VCaP (cell line): ENCODE data around the gene FAM98A.

Experiments
- H3K27ac ChIP-seq: fragments of 450-650 bp; 2 replicates; pipeline ENCODE4 v1.5.1; 2017
- CTCF ChIP-seq: fragments of 450-650 bp; conservative IDR thresholded peaks from 2 replicates; pipeline ENCODE4 v1.5.1; 2017; ENCODE audit warnings: mild to moderate bottlenecking, moderate library complexity

FAM98A gene

DNA sequence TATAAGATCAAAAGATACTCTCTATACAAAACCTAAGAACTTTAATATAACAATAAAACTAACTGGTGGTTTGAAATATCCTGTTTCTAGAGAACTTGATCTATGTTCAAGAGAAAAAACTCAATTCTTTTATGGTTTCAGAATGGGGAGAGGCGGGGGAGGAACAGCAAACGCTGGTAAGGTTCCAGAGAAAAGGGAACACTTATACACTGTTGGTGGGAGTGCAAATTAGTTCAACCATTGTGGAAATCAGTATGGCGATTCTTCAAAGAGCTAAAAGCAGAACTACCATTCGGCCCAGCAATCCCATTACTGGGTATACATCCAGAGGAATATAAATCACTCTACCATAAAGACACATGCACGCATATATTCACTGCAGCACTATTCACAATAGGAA is 17.2 kb downstream of the FAM98A start:
- H3K27ac ChIP-seq = no peak overlapping the region
- no peak for TF ChIP-seq CTCF

- H3K27ac ChIP-seq = no peak overlapping the region
- no peak for TF ChIP-seq CTCF
Observed at GRCh38 chr2:33579227-33579626, 19.9 kb downstream of the FAM98A start.

GRCh38 chr2:33577668-33578067 is 21.4 kb downstream of the FAM98A start:
- no peak overlapping the region for H3K27ac ChIP-seq
- no peak for TF ChIP-seq CTCF

GRCh38 chr2:33577084-33577483 is 22.0 kb downstream of the FAM98A start:
- no peak overlapping the region for H3K27ac ChIP-seq
- no peak for TF ChIP-seq CTCF

- no peak for TF ChIP-seq CTCF
- H3K27ac ChIP-seq = no peak overlapping the region
Observed at GRCh38 chr2:33573657-33574056, 25.4 kb downstream of the FAM98A start.

- no peak for TF ChIP-seq CTCF
- no peak overlapping the region for H3K27ac ChIP-seq
Observed at GRCh38 chr2:33570681-33571080, 28.4 kb downstream of the FAM98A start.

DNA sequence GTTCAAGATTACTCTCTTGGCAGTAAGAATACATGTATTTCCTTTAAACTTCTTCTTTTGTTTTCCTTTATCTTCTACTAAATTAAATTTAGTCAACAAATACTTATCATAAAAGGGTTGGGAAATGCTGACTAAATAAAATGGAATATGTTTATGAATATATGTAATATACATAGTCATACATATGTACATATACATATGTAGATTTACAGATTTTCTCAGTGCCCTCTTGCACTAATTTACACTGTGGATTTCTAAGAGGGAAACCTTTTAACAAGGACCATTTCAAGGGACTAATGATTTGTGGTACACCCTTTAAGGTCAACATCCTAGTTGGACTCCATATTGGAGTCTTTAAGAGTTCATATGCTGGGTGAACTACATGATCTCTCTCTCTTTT is 37.2 kb downstream of the FAM98A start:
- no peak for TF ChIP-seq CTCF
- H3K27ac ChIP-seq = no peak overlapping the region

- H3K27ac ChIP-seq = no peak overlapping the region
- no peak for TF ChIP-seq CTCF
Observed at GRCh38 chr2:33560017-33560416, 39.1 kb downstream of the FAM98A start.
